ENCODE measurements around the gene SLC22A5. TPM values are rescaled to one million over a fixed set of nuclear protein-coding genes. Genes with fewer than 3 reads are reported as not detected.
"Not testable (repeated sequence)": the region's sequence is repeated elsewhere in the genome, so short reads cannot be mapped to it uniquely, and the experiment has no call there.

SLC22A5 gene
- total and polyA plus RNA-seq, 10 of the 15 experiments (the other 5 are each of a cell fraction or from before 2014, with no cell fraction given), result 1.1 to 4.4 (median 2.3) TPM

GRCh38 chr5:132437604-132438266 lies 68.2 kb downstream of the SLC22A5 start (continued):
- TF ChIP-seq ZNF384 (IDR thresholded peaks at IDR 0.05; ENCODE audit: borderline replicate concordance, low read depth, low read length) (no peak), JUND (IDR thresholded peaks at IDR 0.05; ENCODE audit: low read depth, low read length) (no peak), MTA2 (IDR thresholded peaks at IDR 0.05; ENCODE audit: low read depth) (0 out of 2 replicates have a peak, but pooled peaks have one; percentile 13), WRNIP1 (IDR thresholded peaks at IDR 0.05; ENCODE audit: borderline replicate concordance, low read depth, low read length) (no peak), NFIC (IDR thresholded peaks at IDR 0.05; ENCODE audit: low read depth, low read length) (0 out of 2 replicates have a peak, but pooled peaks have one; percentile 48), SUPT20H (IDR thresholded peaks at IDR 0.05; ENCODE audit: borderline replicate concordance, control insufficient read depth, low read depth, low read length) (no peak), SP1 (IDR thresholded peaks at IDR 0.05; ENCODE audit: low read depth, low read length) (no peak), IKZF1 (conservative IDR thresholded peaks at IDR 0.05) (peak; percentile 44; the same call in 1 of the 2 replicates), NBN (IDR thresholded peaks at IDR 0.05) (0 out of 2 replicates have a peak, but pooled peaks have one; percentile 15), TCF3 (IDR thresholded peaks at IDR 0.05; ENCODE audit: borderline replicate concordance, insufficient read depth, low read depth, low read length) (peak; percentile 69; the same call in 1 of the 2 replicates), RAD21 (IDR thresholded peaks at IDR 0.05; ENCODE audit: insufficient read depth, low read depth, low read length) (peak; percentile 19; the same call in 1 of the 2 replicates), EED (IDR thresholded peaks at IDR 0.05; ENCODE audit: low read depth) (peak; percentile 65; the same call in 1 of the 2 replicates), TARDBP (IDR thresholded peaks at IDR 0.05; ENCODE audit: borderline replicate concordance) (no peak), CHD2 (IDR thresholded peaks at IDR 0.05; ENCODE audit: borderline replicate concordance, low read depth, low read length) (peak; percentile 47; the same call in 1 of the 2 replicates), HDAC6 (IDR thresholded peaks at IDR 0.05; ENCODE audit: unreplicated experiment) (no peak)
- TF ChIP-seq, protein P1, sequence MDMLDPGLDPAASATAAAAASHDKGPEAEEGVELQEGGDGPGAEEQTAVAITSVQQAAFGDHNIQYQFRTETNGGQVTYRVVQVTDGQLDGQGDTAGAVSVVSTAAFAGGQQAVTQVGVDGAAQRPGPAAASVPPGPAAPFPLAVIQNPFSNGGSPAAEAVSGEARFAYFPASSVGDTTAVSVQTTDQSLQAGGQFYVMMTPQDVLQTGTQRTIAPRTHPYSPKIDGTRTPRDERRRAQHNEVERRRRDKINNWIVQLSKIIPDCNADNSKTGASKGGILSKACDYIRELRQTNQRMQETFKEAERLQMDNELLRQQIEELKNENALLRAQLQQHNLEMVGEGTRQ (IDR thresholded peaks at IDR 0.05; ENCODE audit: borderline replicate concordance, low read depth, low read length), result no peak
- TF ChIP-seq, protein P2, sequence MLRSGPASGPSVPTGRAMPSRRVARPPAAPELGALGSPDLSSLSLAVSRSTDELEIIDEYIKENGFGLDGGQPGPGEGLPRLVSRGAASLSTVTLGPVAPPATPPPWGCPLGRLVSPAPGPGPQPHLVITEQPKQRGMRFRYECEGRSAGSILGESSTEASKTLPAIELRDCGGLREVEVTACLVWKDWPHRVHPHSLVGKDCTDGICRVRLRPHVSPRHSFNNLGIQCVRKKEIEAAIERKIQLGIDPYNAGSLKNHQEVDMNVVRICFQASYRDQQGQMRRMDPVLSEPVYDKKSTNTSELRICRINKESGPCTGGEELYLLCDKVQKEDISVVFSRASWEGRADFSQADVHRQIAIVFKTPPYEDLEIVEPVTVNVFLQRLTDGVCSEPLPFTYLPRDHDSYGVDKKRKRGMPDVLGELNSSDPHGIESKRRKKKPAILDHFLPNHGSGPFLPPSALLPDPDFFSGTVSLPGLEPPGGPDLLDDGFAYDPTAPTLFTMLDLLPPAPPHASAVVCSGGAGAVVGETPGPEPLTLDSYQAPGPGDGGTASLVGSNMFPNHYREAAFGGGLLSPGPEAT (IDR thresholded peaks at IDR 0.05; ENCODE audit: low read depth), result peak; percentile 29; the same call in 1 of the 2 replicates

- FAIRE-seq; intact Hi-C loops (cut with micrococcal nuclease; ENCODE audit: unreplicated experiment); H3K9me3 ChIP-seq (replicated peaks; ENCODE audit: control insufficient read depth, insufficient read depth, low read length); ATAC-seq; in situ Hi-C loops (cut with MboI); H2AFZ ChIP-seq (ENCODE audit: control insufficient read depth, low read depth, low read length); DNase-seq (ENCODE audit: low read depth, low spot score); H3K27me3 ChIP-seq (replicated peaks in 1 of 2; ENCODE audit: control insufficient read depth in 2 of 2, insufficient read depth in 2 of 2, low read length in 1 of 2); BruUV-seq (replicated peaks); H4K20me1 ChIP-seq (ENCODE audit: control insufficient read depth, insufficient read depth): not testable (repeated sequence)
- SMC1A ChIA-PET (ENCODE audit: uncharacterized antibody, unreplicated experiment), result interaction anchor here (1.0 to 18.8 kb wide), 11 partner anchors 9 to 52 kb away, joined by 3 to 300 read pairs (median 5); partner anchors contain the start of gene IRF1
- Histone ChIP-seq H3K9ac (ENCODE audit: control insufficient read depth, insufficient read depth, low read length) (peak overlapping the region; percentile 26), H3K4me2 (ENCODE audit: control insufficient read depth, insufficient read depth) (peak overlapping the region; percentile 57; the same call in 1 of the 2 replicates), H3K27ac (ENCODE audit: control insufficient read depth, insufficient read depth) (peak overlapping the region; percentile 62), H3K79me2 (ENCODE audit: control insufficient read depth, insufficient read depth, low read length) (peaks cover 44% of the 10 kb centered on the region), H3K4me1 (ENCODE audit: control insufficient read depth, insufficient read depth, low read length) (peaks cover 28% of the 10 kb centered on the region), H3K4me3 (peak overlapping the region; percentile 18; the same call in 1 of the 2 replicates), H3K36me3 (ENCODE audit: control insufficient read depth in 2 of 2, insufficient read depth in 2 of 2, low read length in 1 of 2) (peaks cover 9 to 12% of the 10 kb centered on the region in 2 experiments; a peak in 3 of 4 replicates)
- POLR2A ChIA-PET, result interaction anchor here (1.0 to 6.1 kb wide), 9 partner anchors 8 to 57 kb away, joined by 3 to 76 read pairs (median 8); no protein-coding TSS in a partner anchor
- RAD21 ChIA-PET (ENCODE audit: unreplicated experiment), result interaction anchor here (0.9 to 7.0 kb wide), 11 partner anchors 8 to 58 kb away, joined by 3 to 59 read pairs (median 9); partner anchors contain the start of gene IRF1
- WGBS (ENCODE audit: insufficient coverage, insufficient replicate concordance, low lambda C conversion rate, missing lambda C conversion rate), result 100% methylated on average over 3 of the region's 3 CpGs
- CTCF ChIA-PET, result interaction anchor here (0.7 to 6.2 kb wide), 12 partner anchors 9 to 70 kb away, joined by 3 to 47 read pairs (median 4); no protein-coding TSS in a partner anchor
Measured at GRCh38 chr5:132438267-132438645, 68.7 kb downstream of the SLC22A5 start.

Data from GM12878 (cell line).